Measurements from ENCODE around the gene ZMIZ1. TPM values are rescaled to one million over a fixed set of nuclear protein-coding genes. Genes with fewer than 3 reads are reported as not detected.

The ZMIZ1 gene
- polyA plus RNA-seq, 3 donors, result 3.3 to 64.6 (median 8.9) TPM

GRCh38 chr10:79106256-79107050, 37.7 kb downstream of the ZMIZ1 start:
- no peaks in the 10 kb centered on the region for H3K9me3 Mint-ChIP-seq
- H3K27ac Mint-ChIP-seq, result peak overlapping the region in 2 of 7 donors; percentile 23 to 69
- H3K36me3 Mint-ChIP-seq, result peaks cover 13 to 30% of the 10 kb centered on the region in 2 donors
- no peak overlapping the region for H3K27ac ChIP-seq (ENCODE audit: low read depth in 1 of 2, low read length in 2 of 2)
- peaks cover 0 to 6% (median 0%) of the 10 kb centered on the region in 3 donors for H3K27me3 Mint-ChIP-seq (ENCODE audit: low read depth in 3 of 3)
- H3K9me3 ChIP-seq (replicated peaks in 1 of 2; ENCODE audit: control insufficient read depth in 1 of 2, insufficient read depth in 1 of 2, low read length in 2 of 2), result no peaks in the 10 kb centered on the region
- H3K9ac ChIP-seq (ENCODE audit: insufficient read depth, low read length, poor library complexity, severe bottlenecking), result no peak overlapping the region
- peaks cover 55% of the 10 kb centered on the region for H3K4me1 Mint-ChIP-seq
- no peak overlapping the region for H3K4me3 ChIP-seq (replicated peaks in 1 of 3; ENCODE audit: low read depth in 2 of 3, low read length in 3 of 3)
- DNase-seq, result no peak
- peaks cover 100% of the 10 kb centered on the region for H4K20me1 ChIP-seq (ENCODE audit: insufficient read depth, low read length)
- peaks cover 5 to 19% of the 10 kb centered on the region in 2 donors for H3K36me3 ChIP-seq (replicated peaks in 1 of 2; ENCODE audit: control insufficient read depth in 1 of 2, insufficient read depth in 2 of 2, low read length in 2 of 2)
- H3K4me2 ChIP-seq (replicated peaks; ENCODE audit: extremely low read depth, low read length, poor library complexity, severe bottlenecking), result no peak overlapping the region
- no peak overlapping the region for H3K4me3 Mint-ChIP-seq
- H2AFZ ChIP-seq (ENCODE audit: insufficient read depth, low read depth, low read length, poor library complexity, severe bottlenecking), result no peak overlapping the region
- H3K79me2 ChIP-seq (ENCODE audit: insufficient read depth, low read length), result peaks cover 99% of the 10 kb centered on the region
- H3K4me1 ChIP-seq (ENCODE audit: control insufficient read depth in 1 of 2, insufficient read depth in 2 of 2, low read length in 2 of 2), result peaks cover 41 to 46% of the 10 kb centered on the region in 2 donors
- 68% methylated on average over 5 of the region's 10 CpGs for WGBS (ENCODE audit: insufficient coverage)
- intact Hi-C loops (cut with micrococcal nuclease), result no loop called here
- TF ChIP-seq CTCF (IDR thresholded peaks at IDR 0.05), result no peak
- no peaks in the 10 kb centered on the region for H3K27me3 ChIP-seq (ENCODE audit: control insufficient read depth in 2 of 2, insufficient read depth in 2 of 2, low read length in 2 of 2)

GRCh38 chr10:79107736-79108264, 39.0 kb downstream of the ZMIZ1 start:
- H3K9me3 Mint-ChIP-seq, result no peaks in the 10 kb centered on the region
- H3K79me2 ChIP-seq (ENCODE audit: insufficient read depth, low read length), result peaks cover 97% of the 10 kb centered on the region

More at GRCh38 chr10:79107736-79108264, 39.0 kb downstream of the ZMIZ1 start:
- no CpG with 5 or more reads among the region's 5 CpGs for WGBS (ENCODE audit: insufficient coverage)
- Histone ChIP-seq H4K20me1 (ENCODE audit: insufficient read depth, low read length) (peaks cover 100% of the 10 kb centered on the region), H3K27ac (ENCODE audit: low read depth in 1 of 2, low read length in 2 of 2) (no peak overlapping the region), H3K4me1 (ENCODE audit: control insufficient read depth in 1 of 2, insufficient read depth in 2 of 2, low read length in 2 of 2) (peaks cover 27 to 32% of the 10 kb centered on the region in 2 donors), H3K9ac (ENCODE audit: insufficient read depth, low read length, poor library complexity, severe bottlenecking) (no peak overlapping the region), H3K4me2 (replicated peaks; ENCODE audit: extremely low read depth, low read length, poor library complexity, severe bottlenecking) (no peak overlapping the region), H3K36me3 (replicated peaks in 1 of 2; ENCODE audit: control insufficient read depth in 1 of 2, insufficient read depth in 2 of 2, low read length in 2 of 2) (peaks cover 5 to 24% of the 10 kb centered on the region in 2 donors), H2AFZ (ENCODE audit: insufficient read depth, low read depth, low read length, poor library complexity, severe bottlenecking) (no peak overlapping the region), H3K4me3 (replicated peaks in 1 of 3; ENCODE audit: low read depth in 2 of 3, low read length in 3 of 3) (no peak overlapping the region), H3K9me3 (replicated peaks in 1 of 2; ENCODE audit: control insufficient read depth in 1 of 2, insufficient read depth in 1 of 2, low read length in 2 of 2) (no peaks in the 10 kb centered on the region), H3K27me3 (ENCODE audit: control insufficient read depth in 2 of 2, insufficient read depth in 2 of 2, low read length in 2 of 2) (no peaks in the 10 kb centered on the region)
- Mint-ChIP-seq H3K27ac (peak overlapping the region in 1 of 7 donors; percentile 69), H3K36me3 (peaks cover 26 to 39% of the 10 kb centered on the region in 2 donors), H3K4me1 (peaks cover 49% of the 10 kb centered on the region), H3K27me3 (ENCODE audit: low read depth in 3 of 3) (peaks cover 0 to 2% (median 0%) of the 10 kb centered on the region in 3 donors), H3K4me3 (no peak overlapping the region)
- no peak for DNase-seq
- TF ChIP-seq CTCF (IDR thresholded peaks at IDR 0.05), result no peak
- intact Hi-C loops (cut with micrococcal nuclease), result no loop called here
